Ovary (tissue), 9 donors: ENCODE measurements around the gene SNX2. TPM values are rescaled to one million over a fixed set of nuclear protein-coding genes. Genes with fewer than 3 reads are reported as not detected.

Source experiments
- DNase-seq, 5 donors: peaks; one replicate each; pipeline ENCODE4 v3.0.0-alpha.2; 2019 to 2020
- H3K27ac ChIP-seq, 2 donors: fragments of 200-600 bp; one replicate each; pipeline versions ENCODE4 v1.5.1 to v1.8.0; 2019 to 2022
- H3K27me3 ChIP-seq: fragments of 200-600 bp; one replicate; pipeline ENCODE4 v1.8.0; 2022
- H3K36me3 ChIP-seq: fragments of 200-600 bp; sonication (generic); one replicate; pipeline ENCODE4 v1.5.1; 2019
- H3K4me1 ChIP-seq: one replicate; pipeline ENCODE4 v1.8.1; 2013; ENCODE audit warnings: mild to moderate bottlenecking, moderate library complexity; ENCODE audit not compliant: insufficient read depth
- H3K4me3 ChIP-seq: fragments of 200-600 bp; sonication (generic); one replicate; pipeline ENCODE4 v1.5.1; 2017
- H3K9me3 ChIP-seq, 2 donors: fragments of 200-600 bp in 1 of 2; sonication (generic) in 1 of 2; one replicate each; pipeline versions ENCODE4 v1.5.1 to v1.8.1; 2013 to 2019; ENCODE audit warnings: mild to moderate bottlenecking in 1 of 2, moderate library complexity in 1 of 2
- CTCF ChIP-seq, 3 donors: fragments of 450-650 bp in 2 of 3; fragments of 200-600 bp in 1 of 3; IDR thresholded peaks; one replicate each; pipeline versions ENCODE4 v1.5.1 to v1.8.0; 2016 to 2022; ENCODE audit warnings: antibody characterized with exemption in 3 of 3, mild to moderate bottlenecking in 1 of 3
- EP300 ChIP-seq: sonication (generic); formaldehyde crosslinking; IDR thresholded peaks from one replicate; pipeline ENCODE4 v1.6.1; 2017; ENCODE audit warnings: antibody characterized with exemption
- POLR2A ChIP-seq: fragments of 450-650 bp; IDR thresholded peaks from one replicate; pipeline ENCODE4 v1.6.1; 2017; ENCODE audit warnings: antibody characterized with exemption, mild to moderate bottlenecking, moderate library complexity
- WGBS, 3 donors: extraction: QIAGEN DNeasy Blood & Tissue Kit in 1 of 3; methylation state at CpG; one replicate each; pipeline versions ENCODE4 v1.1.5 to v1.1.7; 2013 to 2017; 5-methylcytosine and 5-hydroxymethylcytosine counted together
- intact Hi-C, 4 donors: fragments of 100-400 bp; cut with DNase I; formaldehyde crosslinking; loops; one replicate each; pipeline versions ENCODE4 v1.11.0 to v1.15.1; 2022 to 2023
- polyA plus RNA-seq, 2 donors: library from polyadenylated mRNA; stranded (reverse); fragments of 200-250 nt in 1 of 2; fragments of 350-450 nt in 1 of 2; fragmentation: Illumina TruSeq in 1 of 2; extraction: RNeasy Lipid Tissue Mini Kit (QIAGEN cat#74804) in 1 of 2; gene quantifications; one replicate each; pipeline ENCODE4 v1.2.3, GENCODE V29; 2013 to 2014
- total RNA-seq, 7 donors: library from RNA; depleted of rRNA in 2 of 7; stranded (reverse); fragments of >200 nt in 2 of 7; fragmentation: NEBNext Ultra II Directional in 3 of 7; extraction: Animal tissue kit (Norgen Biotek cat#: 25700) in 3 of 7; gene quantifications; one replicate each; pipeline versions ENCODE4 v1.1.0 to v1.2.4, GENCODE V29; 2016 to 2023
- donor health status: DM: no; HTN: no; CAD: no; lungs with moderate emphysema.
- donor health status: DM: no; HTN: no; CAD: no.
- donor health status: Bipolar disorder and iron deficiency.
- donor health status: DM: yes; HTN: yes; CAD: no.
- donor health status: DM: no; HTN: no; CAD: no.
- donor health status: DM: yes; HTN: yes; CAD: no.

SNX2 gene
- total and polyA plus RNA-seq, 9 donors, result 40.9 to 91.1 (median 76.5) TPM

- Histone ChIP-seq H3K27ac (no peak overlapping the region), H3K36me3 (no peaks in the 10 kb centered on the region), H3K4me1 (no peaks in the 10 kb centered on the region), H3K27me3 (no peaks in the 10 kb centered on the region), H3K9me3 (no peaks in the 10 kb centered on the region), H3K4me3 (no peak overlapping the region)
- WGBS, 3 donors, result 84 to 87% (median 84%) methylated on average over 1 of the region's 1 CpG
- DNase-seq, result no peak
- TF ChIP-seq EP300 (no peak), POLR2A (no peak), CTCF (IDR thresholded peaks at IDR 0.05) (no peak)
- intact Hi-C loops, result no loop called here
These were observed 57.1 kb downstream of the SNX2 start for GRCh38 chr5:122831984-122832383.

GRCh38 chr5:122835681-122836080 lies 60.8 kb downstream of the SNX2 start:
- H3K27ac ChIP-seq, result no peak overlapping the region
- H3K9me3 ChIP-seq, result no peaks in the 10 kb centered on the region
- no peaks in the 10 kb centered on the region for H3K36me3 ChIP-seq
- WGBS, 3 donors, result 83 to 93% (median 89%) methylated on average over 1 of the region's 1 CpG
- H3K4me3 ChIP-seq, result no peak overlapping the region
- no peak for DNase-seq
- H3K4me1 ChIP-seq, result no peaks in the 10 kb centered on the region
- no peak for TF ChIP-seq POLR2A
- TF ChIP-seq EP300, result no peak
- TF ChIP-seq CTCF (IDR thresholded peaks at IDR 0.05), result no peak
- H3K27me3 ChIP-seq, result no peaks in the 10 kb centered on the region
- intact Hi-C loops, result no loop called here

- 78 to 81% (median 79%) methylated on average over 3 of the region's 3 CpGs for WGBS, 3 donors
- Histone ChIP-seq H3K4me3 (no peak overlapping the region), H3K27ac (no peak overlapping the region), H3K9me3 (no peaks in the 10 kb centered on the region), H3K36me3 (no peaks in the 10 kb centered on the region), H3K27me3 (no peaks in the 10 kb centered on the region), H3K4me1 (no peaks in the 10 kb centered on the region)
- TF ChIP-seq EP300, result no peak
- TF ChIP-seq POLR2A, result no peak
- TF ChIP-seq CTCF (IDR thresholded peaks at IDR 0.05), result no peak
- DNase-seq, result no peak
- intact Hi-C loops, result no loop called here
These were observed 62.1 kb downstream of the SNX2 start for GRCh38 chr5:122836947-122837346.

- Histone ChIP-seq H3K27ac (no peak overlapping the region), H3K9me3 (no peaks in the 10 kb centered on the region), H3K36me3 (no peaks in the 10 kb centered on the region), H3K4me3 (no peak overlapping the region), H3K27me3 (no peaks in the 10 kb centered on the region), H3K4me1 (no peaks in the 10 kb centered on the region)
- whole genome bisulfite sequencing, 3 donors, result 92 to 98% (median 95%) methylated on average over 4 of the region's 4 CpGs
- intact Hi-C loops, result no loop called here
- no peak for TF ChIP-seq EP300
- no peak for DNase-seq
These were observed 64.9 kb downstream of the SNX2 start for GRCh38 chr5:122839731-122840130.

- TF ChIP-seq EP300 (no peak), POLR2A (no peak), CTCF (IDR thresholded peaks at IDR 0.05) (no peak)
- 92 to 96% (median 94%) methylated on average over 6 of the region's 6 CpGs for WGBS, 3 donors
These were observed 67.2 kb downstream of the SNX2 start for GRCh38 chr5:122842016-122842580.

More at GRCh38 chr5:122842016-122842580, 67.2 kb downstream of the SNX2 start:
- Histone ChIP-seq H3K9me3 (no peaks in the 10 kb centered on the region), H3K4me1 (no peaks in the 10 kb centered on the region), H3K27ac (no peak overlapping the region), H3K27me3 (no peaks in the 10 kb centered on the region), H3K36me3 (no peaks in the 10 kb centered on the region), H3K4me3 (no peak overlapping the region)
- intact Hi-C loops, result no loop called here
- DNase-seq, result no peak
